ENCODE results near the gene PCDH10.

PCDH10 gene

GRCh38 chr4:133148690-133149363 is at the start of gene PCDH10:
Gene PCDH10 (plus strand): TSS chr4:133149294. CDS start chr4:133150141, 847 bp downstream.
- DNase-seq: peak; percentile 76

GRCh38 chr4:133102043-133102442 is 47.1 kb upstream of the PCDH10 start:
- DNase-seq: peak; percentile 9

- DNase-seq: no peak
These were observed 46.3 kb upstream of the PCDH10 start for GRCh38 chr4:133102612-133103409.

- no peak for DNase-seq
These were observed 36.5 kb upstream of the PCDH10 start for GRCh38 chr4:133112641-133113040.

- DNase-seq: no peak
These were observed 24.3 kb upstream of the PCDH10 start for GRCh38 chr4:133124746-133125145.

GRCh38 chr4:133127500-133127899 is 21.6 kb upstream of the PCDH10 start:
- no peak for DNase-seq

- DNase-seq: peak; percentile 9
These were observed 19.9 kb upstream of the PCDH10 start for GRCh38 chr4:133129237-133129636.

GRCh38 chr4:133130171-133130570 is 18.9 kb upstream of the PCDH10 start:
- DNase-seq: peak; percentile 32

GRCh38 chr4:133131829-133132460 is 17.1 kb upstream of the PCDH10 start:
- DNase-seq: no peak

GRCh38 chr4:133136833-133137232 is 12.3 kb upstream of the PCDH10 start:
- no peak for DNase-seq

- no peak for DNase-seq
These were observed 11.5 kb upstream of the PCDH10 start for GRCh38 chr4:133137571-133137970.

- DNase-seq: no peak
These were observed 5.2 kb upstream of the PCDH10 start for GRCh38 chr4:133143775-133144430.

GRCh38 chr4:133145241-133145640 is 3.9 kb upstream of the PCDH10 start:
- DNase-seq: no peak

GRCh38 chr4:133145758-133146573 is 3.1 kb upstream of the PCDH10 start:
- DNase-seq: no peak

GRCh38 chr4:133146574-133147241 is 2.4 kb upstream of the PCDH10 start:
- peak; percentile 53 for DNase-seq

GRCh38 chr4:133147286-133147821 is 1.7 kb upstream of the PCDH10 start:
- DNase-seq: no peak

GRCh38 chr4:133147921-133148689 is 989 bp upstream of the PCDH10 start:
- DNase-seq: no peak

- DNase-seq: no peak
These were observed 236 bp downstream of the PCDH10 start for GRCh38 chr4:133149364-133149695.

- no peak for DNase-seq
These were observed 908 bp downstream of the PCDH10 start for GRCh38 chr4:133149932-133150471.

Data from HCEC 1CT (cell line).